Measurements from ENCODE around the gene SLX1A. TPM values are rescaled to one million over a fixed set of nuclear protein-coding genes. Genes with fewer than 3 reads are reported as not detected.

SLX1A gene
- total RNA-seq, 1 experiment from 2014 or later = 81.0 TPM

Other genes with a start within 250 kb of the SLX1A start
- 88.0 and 97.6 TPM in 2 replicates for gene TMEM219, start 231.8 kb upstream of the SLX1A start, total RNA-seq (2014; rRNA removed; shearing (Covaris generic))
- gene TAOK2, start 220.0 kb upstream of the SLX1A start, total RNA-seq (2014; rRNA removed; shearing (Covaris generic)) = 39.9 and 41.3 TPM in 2 replicates
- 19.0 and 20.5 TPM in 2 replicates for gene HIRIP3, start 198.3 kb upstream of the SLX1A start, total RNA-seq (2014; rRNA removed; shearing (Covaris generic))
- 58.7 and 91.9 TPM in 2 replicates for gene INO80E, start 197.6 kb upstream of the SLX1A start, total RNA-seq (2014; rRNA removed; shearing (Covaris generic))
- gene DOC2A, start 182.8 kb upstream of the SLX1A start, total RNA-seq (2014; rRNA removed; shearing (Covaris generic)) = 4.1 and 5.3 TPM in 2 replicates
- not detected in 2 replicates for gene C16orf92, start 170.7 kb upstream of the SLX1A start, total RNA-seq (2014; rRNA removed; shearing (Covaris generic))
- 3.0 and 5.5 TPM in 2 replicates for gene TLCD3B, start 162.6 kb upstream of the SLX1A start, total RNA-seq (2014; rRNA removed; shearing (Covaris generic))
- gene ALDOA, start 128.1 kb upstream of the SLX1A start, total RNA-seq (2014; rRNA removed; shearing (Covaris generic)) = 1,524 and 1,553 TPM in 2 replicates
- gene PPP4C, start 117.9 kb upstream of the SLX1A start, total RNA-seq (2014; rRNA removed; shearing (Covaris generic)) = 201 and 256 TPM in 2 replicates
- 2.9 and 4.6 TPM in 2 replicates for gene TBX6, start 102.0 kb upstream of the SLX1A start, total RNA-seq (2014; rRNA removed; shearing (Covaris generic))
- 22.8 and 26.9 TPM in 2 replicates for gene YPEL3, start 97.7 kb upstream of the SLX1A start, total RNA-seq (2014; rRNA removed; shearing (Covaris generic))
- 0.31 and 1.8 TPM in 2 replicates for gene GDPD3, start 80.3 kb upstream of the SLX1A start, total RNA-seq (2014; rRNA removed; shearing (Covaris generic))
- gene MAPK3, start 70.7 kb upstream of the SLX1A start, total RNA-seq (2014; rRNA removed; shearing (Covaris generic)) = 35.0 and 37.2 TPM in 2 replicates
- 5.8 and 5.9 TPM in 2 replicates for gene CORO1A, start 10.3 kb upstream of the SLX1A start, total RNA-seq (2014; rRNA removed; shearing (Covaris generic))
- gene BOLA2B, start 209 bp upstream of the SLX1A start, total RNA-seq (2014; rRNA removed; shearing (Covaris generic)) = 31.2 and 63.1 TPM in 2 replicates
- gene SULT1A3, start 5.4 kb downstream of the SLX1A start, total RNA-seq (2014; rRNA removed; shearing (Covaris generic)) = 4.2 and 6.5 TPM in 2 replicates
- 1.0 TPM in 1 of 2 replicates, not detected in the other for gene NPIPB13, start 54.6 kb downstream of the SLX1A start, total RNA-seq (2014; rRNA removed; shearing (Covaris generic))
- gene CD2BP2, start 161.4 kb downstream of the SLX1A start, total RNA-seq (2014; rRNA removed; shearing (Covaris generic)) = 44.2 and 45.2 TPM in 2 replicates
- 35.8 and 38.4 TPM in 2 replicates for gene TBC1D10B, start 176.6 kb downstream of the SLX1A start, total RNA-seq (2014; rRNA removed; shearing (Covaris generic))
- 3.4 TPM in 1 of 2 replicates, not detected in the other for gene MYL11, start 180.9 kb downstream of the SLX1A start, total RNA-seq (2014; rRNA removed; shearing (Covaris generic))
- gene SEPTIN1, start 188.7 kb downstream of the SLX1A start, total RNA-seq (2014; rRNA removed; shearing (Covaris generic)) = 0.18 and 0.80 TPM in 2 replicates
- 38.8 and 46.3 TPM in 2 replicates for gene ZNF48, start 201.5 kb downstream of the SLX1A start, total RNA-seq (2014; rRNA removed; shearing (Covaris generic))
- 10.6 and 13.5 TPM in 2 replicates for gene ZNF771, start 213.7 kb downstream of the SLX1A start, total RNA-seq (2014; rRNA removed; shearing (Covaris generic))
- 56.4 and 74.2 TPM in 2 replicates for gene DCTPP1, start 236.2 kb downstream of the SLX1A start, total RNA-seq (2014; rRNA removed; shearing (Covaris generic))

Data from H7 (cell line).